Measurements from ENCODE around the gene HS6ST3.

DNA sequence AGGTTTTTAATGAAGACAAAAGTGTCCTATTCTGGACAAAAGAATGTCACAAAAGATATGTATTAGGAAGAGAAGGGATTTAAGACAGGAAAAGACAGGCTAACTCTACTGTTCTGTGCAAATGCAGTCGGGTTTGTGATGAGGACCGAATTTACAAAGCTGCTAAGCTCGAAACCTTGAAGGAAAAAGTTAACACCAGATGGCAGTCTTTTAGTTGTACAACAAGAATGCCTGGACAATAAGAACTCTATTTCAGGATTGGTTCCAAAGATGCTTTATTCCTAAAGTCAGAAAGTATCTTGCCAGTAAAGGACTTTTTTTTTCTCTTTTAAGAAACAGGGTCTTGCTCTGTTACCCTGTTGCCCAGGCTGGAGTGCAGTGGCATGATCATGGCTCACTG, 51.1 kb downstream of the HS6ST3 start:
- TF ChIP-seq, protein P1, sequence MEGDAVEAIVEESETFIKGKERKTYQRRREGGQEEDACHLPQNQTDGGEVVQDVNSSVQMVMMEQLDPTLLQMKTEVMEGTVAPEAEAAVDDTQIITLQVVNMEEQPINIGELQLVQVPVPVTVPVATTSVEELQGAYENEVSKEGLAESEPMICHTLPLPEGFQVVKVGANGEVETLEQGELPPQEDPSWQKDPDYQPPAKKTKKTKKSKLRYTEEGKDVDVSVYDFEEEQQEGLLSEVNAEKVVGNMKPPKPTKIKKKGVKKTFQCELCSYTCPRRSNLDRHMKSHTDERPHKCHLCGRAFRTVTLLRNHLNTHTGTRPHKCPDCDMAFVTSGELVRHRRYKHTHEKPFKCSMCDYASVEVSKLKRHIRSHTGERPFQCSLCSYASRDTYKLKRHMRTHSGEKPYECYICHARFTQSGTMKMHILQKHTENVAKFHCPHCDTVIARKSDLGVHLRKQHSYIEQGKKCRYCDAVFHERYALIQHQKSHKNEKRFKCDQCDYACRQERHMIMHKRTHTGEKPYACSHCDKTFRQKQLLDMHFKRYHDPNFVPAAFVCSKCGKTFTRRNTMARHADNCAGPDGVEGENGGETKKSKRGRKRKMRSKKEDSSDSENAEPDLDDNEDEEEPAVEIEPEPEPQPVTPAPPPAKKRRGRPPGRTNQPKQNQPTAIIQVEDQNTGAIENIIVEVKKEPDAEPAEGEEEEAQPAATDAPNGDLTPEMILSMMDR (IDR thresholded peaks at IDR 0.05 in 4 of 5, conservative IDR thresholded peaks at IDR 0.05 in 1 of 5) = peak in 1 of 5 experiments; percentile 8
- TF ChIP-seq POLR2A (IDR thresholded peaks at IDR 0.05) = no peak
